AG09309 (cell line): ENCODE measurements around the gene DMXL1.

ENCODE experiments used
- DNase-seq: peaks from one replicate; pipeline ENCODE4 v3.0.0-alpha.2; 2010; ENCODE audit warnings: low read depth
- H3K4me3 ChIP-seq: 2 replicates; pipeline ENCODE4 v1.5.1; 2011; ENCODE audit warnings: mild to moderate bottlenecking, low read depth, low read length, moderate library complexity; ENCODE audit not compliant: control insufficient read depth
- CTCF ChIP-seq: IDR thresholded peaks from 2 replicates; pipeline ENCODE4 v1.5.1; 2011; ENCODE audit warnings: mild to moderate bottlenecking, low read depth, low read length, inconsistent platforms; ENCODE audit not compliant: insufficient read depth, control insufficient read depth; ENCODE audit errors: missing control alignments

DMXL1 gene

DNA sequence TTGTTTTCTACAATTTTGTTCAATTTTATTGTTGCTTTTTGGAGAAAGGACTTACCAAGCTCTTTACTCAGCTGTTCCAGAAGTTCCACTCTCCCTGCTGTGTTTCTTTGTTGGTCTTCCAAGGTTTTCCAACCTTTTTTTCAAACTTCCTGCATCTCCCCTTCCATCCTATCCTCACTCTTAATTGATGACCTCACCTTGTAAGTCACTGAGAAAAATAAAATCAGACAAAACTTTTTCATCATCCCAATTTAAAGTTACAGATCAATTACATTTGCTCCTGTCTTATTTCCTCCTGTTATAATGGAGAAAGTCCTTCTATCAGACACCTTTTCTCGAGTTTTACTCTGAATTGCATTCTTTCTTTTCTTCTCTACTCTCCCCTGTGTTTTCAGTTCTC, 121.1 kb downstream of the DMXL1 start:
- no peak for TF ChIP-seq CTCF
- no peak for DNase-seq
- H3K4me3 ChIP-seq: no peak overlapping the region

GRCh38 chr5:119200795-119201194, 129.9 kb downstream of the DMXL1 start:
- H3K4me3 ChIP-seq: no peak overlapping the region
- no peak for TF ChIP-seq CTCF
- no peak for DNase-seq

- no peak overlapping the region for H3K4me3 ChIP-seq
- TF ChIP-seq CTCF: no peak
- no peak for DNase-seq
Observed at GRCh38 chr5:119207105-119207504, 136.2 kb downstream of the DMXL1 start.

DNA sequence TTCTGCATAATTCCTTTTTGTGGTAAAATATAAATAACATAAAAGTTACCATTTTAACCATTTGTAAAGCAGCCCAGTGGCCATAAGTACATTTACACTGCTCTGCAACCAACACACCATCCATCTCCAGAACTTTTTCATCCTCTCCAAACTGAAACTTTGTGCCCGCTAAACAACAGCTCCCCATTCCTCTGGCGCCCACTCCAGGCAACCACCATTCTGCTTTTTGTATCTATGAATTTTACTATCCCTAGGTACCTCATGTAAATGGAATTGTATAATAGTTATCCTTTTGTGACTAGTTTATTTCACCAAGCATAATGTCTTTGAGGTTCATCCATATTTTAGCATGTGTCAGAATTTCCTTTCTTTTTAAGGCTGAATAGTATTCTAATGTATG, 141.1 kb downstream of the DMXL1 start:
- TF ChIP-seq CTCF: no peak
- no peak for DNase-seq
- no peak overlapping the region for H3K4me3 ChIP-seq

- DNase-seq: no peak
- no peak overlapping the region for H3K4me3 ChIP-seq
- no peak for TF ChIP-seq CTCF
Observed at GRCh38 chr5:119212676-119213075, 141.8 kb downstream of the DMXL1 start.

- TF ChIP-seq CTCF: no peak
- DNase-seq: no peak
- no peak overlapping the region for H3K4me3 ChIP-seq
Observed at GRCh38 chr5:119217183-119217582, 146.3 kb downstream of the DMXL1 start.
